Measurements from ENCODE around the gene SDHC. TPM values are rescaled to one million over a fixed set of nuclear protein-coding genes. Genes with fewer than 3 reads are reported as not detected.

SDHC gene
- total and polyA plus RNA-seq, 2 of the 13 experiments (the other 11 are each of a cell fraction or from before 2014, with no cell fraction given), result 27.1 to 229 TPM

DNA sequence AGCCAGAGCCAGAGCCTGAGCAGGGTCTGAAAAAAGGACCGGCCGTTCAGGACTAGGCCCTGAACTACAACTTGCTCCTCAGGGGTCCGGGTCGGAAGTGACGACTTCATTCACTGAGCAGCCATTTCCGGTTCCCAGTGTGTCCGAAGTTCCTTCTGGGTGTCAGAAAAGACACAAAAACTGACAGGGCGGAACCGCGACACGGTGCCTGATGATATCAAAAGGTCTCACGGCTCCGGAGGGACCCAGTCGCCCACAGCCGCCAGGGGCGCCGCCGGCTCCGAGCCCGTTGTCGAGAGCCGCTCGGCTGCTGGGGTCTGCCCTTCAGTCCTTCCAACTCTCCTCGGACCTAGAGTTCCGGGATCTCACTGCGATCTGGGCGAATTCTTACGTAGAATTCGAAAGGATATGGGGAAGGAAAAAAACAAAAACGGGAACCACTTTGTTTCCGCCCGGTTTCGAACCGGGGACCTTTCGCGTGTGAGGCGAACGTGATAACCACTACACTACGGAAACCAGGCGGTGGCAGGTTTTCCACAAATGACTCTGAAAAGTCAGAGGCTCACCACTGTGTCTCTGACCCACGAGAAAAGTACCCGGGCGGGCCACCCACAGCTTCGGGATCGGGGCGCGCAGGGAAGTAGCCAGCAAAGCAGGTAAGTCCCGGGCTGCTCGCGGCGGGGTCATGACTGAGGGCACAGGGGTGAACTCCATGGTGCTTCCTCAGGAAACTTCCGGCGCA, 85.2 kb downstream of the SDHC start:
- Histone ChIP-seq H3K79me2 (ENCODE audit: insufficient read depth, low read length) (no peaks in the 10 kb centered on the region), H3K4me1 (ENCODE audit: insufficient read depth, low read length) (peaks cover 46% of the 10 kb centered on the region), H3K4me3 (replicated peaks in 1 of 3; ENCODE audit: insufficient read depth in 1 of 3, low read depth in 2 of 3, low read length in 3 of 3) (peak overlapping the region; percentile 81 to 94 (median 85)), H3K27ac (ENCODE audit: extremely low read length, insufficient read depth, low read length) (peak overlapping the region; percentile 98), H3K36me3 (replicated peaks in 1 of 2; ENCODE audit: control insufficient read depth in 1 of 2, insufficient read depth in 2 of 2, low read length in 2 of 2) (no peaks in the 10 kb centered on the region), H4K20me1 (ENCODE audit: insufficient read depth, low read length) (no peaks in the 10 kb centered on the region), H3K9me3 (ENCODE audit: low read length) (no peaks in the 10 kb centered on the region), H3K9ac (ENCODE audit: insufficient read depth, low read depth, low read length) (peak overlapping the region; percentile 96), H2AFZ (ENCODE audit: low read length) (peak overlapping the region; percentile 79), H3K4me2 (ENCODE audit: low read depth, low read length) (peak overlapping the region; percentile 79), H3K27me3 (ENCODE audit: control insufficient read depth in 1 of 2, insufficient read depth in 2 of 2, low read length in 2 of 2) (no peaks in the 10 kb centered on the region; a peak in 1 of 5 replicates)
- POLR2A ChIA-PET, result interaction anchor here (1.0 to 1.3 kb wide), 4 partner anchors 17 to 201 kb away, joined by 3 to 6 read pairs (median 4); partner anchors contain the start of genes ADAMTS4 and NDUFS2
- intact Hi-C loops (cut with micrococcal nuclease; ENCODE audit: unreplicated experiment) (no loop called here), in situ Hi-C loops (cut with HindIII; ENCODE audit: extremely low pct_ligation_motif_present, low pct_unique_long_range_greater_than_20kb) (no loop called here)
- FAIRE-seq, result peak; percentile 59
- no TSS peak for BruUV-seq (replicated peaks)
- CTCF ChIA-PET (ENCODE audit: low intra/inter-chr PET ratio, low total read pairs), result no interaction called here
- peak; percentile 91 for DNase-seq (ENCODE audit: low spot score)
- WGBS (ENCODE audit: low lambda C conversion rate), result 3% methylated on average over 23 of the region's 53 CpGs
- peak; percentile 88 for ATAC-seq
- no peak for TF ChIP-seq KDM6A (CRISPR knock-in tag; IDR thresholded peaks at IDR 0.05; ENCODE audit: low read depth)
- TF ChIP-seq ZSCAN25 (CRISPR knock-in tag; IDR thresholded peaks at IDR 0.05), result peak; percentile 73; the same call in 1 of the 2 replicates
- TF ChIP-seq POLR2A (IDR thresholded peaks at IDR 0.05; ENCODE audit: insufficient read depth in 1 of 2, low read depth in 2 of 2, low read length in 2 of 2), result peak; percentile 87 to 92
- TF ChIP-seq ZSCAN9 (CRISPR knock-in tag; IDR thresholded peaks at IDR 0.05; ENCODE audit: borderline replicate concordance), result peak; percentile 69
- TF ChIP-seq ZNF792 (CRISPR knock-in tag; IDR thresholded peaks at IDR 0.05), result no peak; the same call in none of the 2 replicates
- no peak for TF ChIP-seq NCOR1 (IDR thresholded peaks at IDR 0.05; ENCODE audit: borderline replicate concordance, low read length)
- no peak for TF ChIP-seq RFX5 (IDR thresholded peaks at IDR 0.05; ENCODE audit: low read depth, low read length)
- TF ChIP-seq ZNF343 (CRISPR knock-in tag; IDR thresholded peaks at IDR 0.05), result no peak
- TF ChIP-seq SALL1 (CRISPR knock-in tag; IDR thresholded peaks at IDR 0.05), result peak; percentile 64; the same call in 1 of the 2 replicates
- TF ChIP-seq, protein P1, sequence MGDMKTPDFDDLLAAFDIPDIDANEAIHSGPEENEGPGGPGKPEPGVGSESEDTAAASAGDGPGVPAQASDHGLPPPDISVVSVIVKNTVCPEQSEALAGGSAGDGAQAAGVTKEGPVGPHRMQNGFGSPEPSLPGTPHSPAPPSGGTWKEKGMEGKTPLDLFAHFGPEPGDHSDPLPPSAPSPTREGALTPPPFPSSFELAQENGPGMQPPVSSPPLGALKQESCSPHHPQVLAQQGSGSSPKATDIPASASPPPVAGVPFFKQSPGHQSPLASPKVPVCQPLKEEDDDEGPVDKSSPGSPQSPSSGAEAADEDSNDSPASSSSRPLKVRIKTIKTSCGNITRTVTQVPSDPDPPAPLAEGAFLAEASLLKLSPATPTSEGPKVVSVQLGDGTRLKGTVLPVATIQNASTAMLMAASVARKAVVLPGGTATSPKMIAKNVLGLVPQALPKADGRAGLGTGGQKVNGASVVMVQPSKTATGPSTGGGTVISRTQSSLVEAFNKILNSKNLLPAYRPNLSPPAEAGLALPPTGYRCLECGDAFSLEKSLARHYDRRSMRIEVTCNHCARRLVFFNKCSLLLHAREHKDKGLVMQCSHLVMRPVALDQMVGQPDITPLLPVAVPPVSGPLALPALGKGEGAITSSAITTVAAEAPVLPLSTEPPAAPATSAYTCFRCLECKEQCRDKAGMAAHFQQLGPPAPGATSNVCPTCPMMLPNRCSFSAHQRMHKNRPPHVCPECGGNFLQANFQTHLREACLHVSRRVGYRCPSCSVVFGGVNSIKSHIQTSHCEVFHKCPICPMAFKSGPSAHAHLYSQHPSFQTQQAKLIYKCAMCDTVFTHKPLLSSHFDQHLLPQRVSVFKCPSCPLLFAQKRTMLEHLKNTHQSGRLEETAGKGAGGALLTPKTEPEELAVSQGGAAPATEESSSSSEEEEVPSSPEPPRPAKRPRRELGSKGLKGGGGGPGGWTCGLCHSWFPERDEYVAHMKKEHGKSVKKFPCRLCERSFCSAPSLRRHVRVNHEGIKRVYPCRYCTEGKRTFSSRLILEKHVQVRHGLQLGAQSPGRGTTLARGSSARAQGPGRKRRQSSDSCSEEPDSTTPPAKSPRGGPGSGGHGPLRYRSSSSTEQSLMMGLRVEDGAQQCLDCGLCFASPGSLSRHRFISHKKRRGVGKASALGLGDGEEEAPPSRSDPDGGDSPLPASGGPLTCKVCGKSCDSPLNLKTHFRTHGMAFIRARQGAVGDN (CRISPR knock-in tag; IDR thresholded peaks at IDR 0.05), result peak; percentile 94
- TF ChIP-seq PHF8 (CRISPR knock-in tag; IDR thresholded peaks at IDR 0.05), result peak; percentile 82
- no peak for TF ChIP-seq PREB (CRISPR knock-in tag; IDR thresholded peaks at IDR 0.05)
- TF ChIP-seq, protein P2, sequence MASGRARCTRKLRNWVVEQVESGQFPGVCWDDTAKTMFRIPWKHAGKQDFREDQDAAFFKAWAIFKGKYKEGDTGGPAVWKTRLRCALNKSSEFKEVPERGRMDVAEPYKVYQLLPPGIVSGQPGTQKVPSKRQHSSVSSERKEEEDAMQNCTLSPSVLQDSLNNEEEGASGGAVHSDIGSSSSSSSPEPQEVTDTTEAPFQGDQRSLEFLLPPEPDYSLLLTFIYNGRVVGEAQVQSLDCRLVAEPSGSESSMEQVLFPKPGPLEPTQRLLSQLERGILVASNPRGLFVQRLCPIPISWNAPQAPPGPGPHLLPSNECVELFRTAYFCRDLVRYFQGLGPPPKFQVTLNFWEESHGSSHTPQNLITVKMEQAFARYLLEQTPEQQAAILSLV (CRISPR knock-in tag; IDR thresholded peaks at IDR 0.05; ENCODE audit: borderline replicate concordance), result no peak
- TF ChIP-seq RELA (CRISPR knock-in tag; IDR thresholded peaks at IDR 0.05), result no peak
- TF ChIP-seq RFXAP (CRISPR knock-in tag; IDR thresholded peaks at IDR 0.05; ENCODE audit: borderline replicate concordance), result 0 out of 2 replicates have a peak, but pooled peaks have one; percentile 38
- TF ChIP-seq U2AF2 (IDR thresholded peaks at IDR 0.05; ENCODE audit: low read depth, low read length), result 0 out of 2 replicates have a peak, but pooled peaks have one; percentile 20
- TF ChIP-seq, protein P3, sequence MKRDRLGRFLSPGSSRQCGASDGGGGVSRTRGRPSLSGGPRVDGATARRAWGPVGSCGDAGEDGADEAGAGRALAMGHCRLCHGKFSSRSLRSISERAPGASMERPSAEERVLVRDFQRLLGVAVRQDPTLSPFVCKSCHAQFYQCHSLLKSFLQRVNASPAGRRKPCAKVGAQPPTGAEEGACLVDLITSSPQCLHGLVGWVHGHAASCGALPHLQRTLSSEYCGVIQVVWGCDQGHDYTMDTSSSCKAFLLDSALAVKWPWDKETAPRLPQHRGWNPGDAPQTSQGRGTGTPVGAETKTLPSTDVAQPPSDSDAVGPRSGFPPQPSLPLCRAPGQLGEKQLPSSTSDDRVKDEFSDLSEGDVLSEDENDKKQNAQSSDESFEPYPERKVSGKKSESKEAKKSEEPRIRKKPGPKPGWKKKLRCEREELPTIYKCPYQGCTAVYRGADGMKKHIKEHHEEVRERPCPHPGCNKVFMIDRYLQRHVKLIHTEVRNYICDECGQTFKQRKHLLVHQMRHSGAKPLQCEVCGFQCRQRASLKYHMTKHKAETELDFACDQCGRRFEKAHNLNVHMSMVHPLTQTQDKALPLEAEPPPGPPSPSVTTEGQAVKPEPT (CRISPR knock-in tag; IDR thresholded peaks at IDR 0.05; ENCODE audit: low read depth), result peak; percentile 56; the same call in 1 of the 2 replicates
